GM19324 (cell line): ENCODE results near the gene VCL.

ENCODE experiments used
- ATAC-seq: cut with Tn5 transposase; IDR thresholded peaks from one replicate; pipeline ENCODE4 v1.9.1; 2021; ENCODE audit warnings: mild to moderate bottlenecking, moderate library complexity; ENCODE audit not compliant: unreplicated experiment, low FRiP score

Gene VCL

GRCh38 chr10:74067373-74068352, 69.7 kb downstream of the VCL start:
- ATAC-seq: no peak

GRCh38 chr10:74071157-74071556, 73.2 kb downstream of the VCL start:
- no peak for ATAC-seq

DNA sequence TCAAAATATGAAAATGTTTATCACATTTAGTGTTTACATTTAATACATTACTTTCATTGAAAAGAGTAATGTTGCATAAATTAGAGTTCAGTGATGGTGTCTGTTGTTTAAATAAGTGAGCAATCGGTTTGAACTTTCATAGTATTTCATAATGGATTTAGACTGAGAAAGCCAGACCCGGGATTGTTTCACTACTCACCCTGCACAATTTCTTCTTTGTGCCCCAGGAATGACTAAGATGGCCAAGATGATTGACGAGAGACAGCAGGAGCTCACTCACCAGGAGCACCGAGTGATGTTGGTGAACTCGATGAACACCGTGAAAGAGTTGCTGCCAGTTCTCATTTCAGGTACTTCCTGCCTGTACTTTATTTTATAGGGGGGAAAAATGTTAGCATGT, 74.6 kb downstream of the VCL start:
- ATAC-seq: no peak

DNA sequence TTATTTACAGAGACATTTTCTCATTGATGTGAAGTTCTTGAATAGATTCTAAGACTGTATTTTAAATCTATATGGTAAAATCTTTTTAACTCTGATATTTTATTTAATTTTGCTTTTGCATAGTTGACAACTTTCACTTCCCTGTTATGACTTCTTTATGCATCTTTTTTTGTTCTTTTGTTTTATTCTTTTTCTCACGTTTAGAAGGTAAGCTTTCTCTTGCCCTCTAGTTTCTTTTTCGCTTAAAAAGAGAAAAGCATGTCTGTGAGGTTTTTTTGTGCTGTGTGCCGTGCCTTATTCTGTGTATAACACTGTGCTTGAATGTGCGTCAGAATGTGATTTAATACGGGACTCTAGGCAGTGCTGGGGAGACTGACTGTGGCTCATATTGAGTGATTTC, 78.0 kb downstream of the VCL start:
- ATAC-seq: no peak

DNA sequence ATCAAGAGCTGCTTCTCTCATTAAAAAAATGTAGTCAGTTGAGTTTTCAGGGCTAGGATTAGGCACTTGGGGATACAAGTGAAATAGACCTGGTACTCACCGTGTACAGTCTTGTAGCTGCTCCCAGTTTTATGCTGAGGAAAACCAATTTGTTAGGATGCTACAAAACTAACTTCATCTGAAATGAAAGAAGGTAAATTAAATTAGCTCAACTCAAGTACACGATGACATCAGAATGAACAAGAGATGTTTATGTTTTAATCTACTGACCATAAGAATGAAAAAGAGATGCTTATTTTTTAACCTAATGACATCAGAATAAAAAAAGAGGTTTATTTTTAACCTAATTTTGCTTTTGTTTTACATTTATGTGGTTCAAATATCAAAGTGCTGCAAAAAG, 79.0 kb downstream of the VCL start:
- no peak for ATAC-seq

DNA sequence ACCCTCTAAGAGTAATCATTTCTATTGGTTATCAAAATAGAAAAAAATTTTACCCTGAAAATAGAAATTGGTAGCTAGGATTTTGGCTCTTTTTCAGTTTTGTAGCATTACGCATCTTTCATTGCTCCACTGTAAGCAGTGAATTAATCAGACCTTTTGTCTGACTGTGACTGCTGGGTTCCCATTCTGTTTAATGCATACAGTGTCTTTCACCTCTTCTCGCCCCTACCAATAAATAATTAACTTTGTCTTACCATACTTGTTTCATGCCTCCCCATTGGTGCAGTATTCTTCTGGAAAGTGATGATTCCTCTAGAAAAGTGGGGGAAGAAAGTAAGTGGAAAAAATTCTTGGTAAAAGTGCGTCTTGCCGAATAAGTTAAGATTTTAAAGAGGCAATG, 79.5 kb downstream of the VCL start:
- ATAC-seq: no peak

DNA sequence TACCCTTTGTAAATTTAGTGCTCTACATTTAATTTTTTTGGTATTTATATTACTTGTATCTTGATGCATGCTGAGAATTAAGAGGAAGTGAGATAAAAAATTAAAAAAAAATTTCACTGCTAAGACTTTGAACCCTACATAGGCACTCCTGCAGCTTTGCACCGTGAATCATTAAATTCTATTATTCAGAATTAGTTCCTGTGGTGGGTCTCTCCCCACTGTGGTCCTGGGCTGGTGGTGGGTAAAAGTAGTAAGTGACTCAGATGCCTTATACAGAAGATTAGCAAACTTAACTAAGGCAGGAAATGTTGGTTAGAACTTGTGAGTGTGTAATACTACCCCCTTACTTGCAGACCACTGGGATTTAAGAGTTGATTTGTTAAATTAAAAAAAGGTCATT, 80.1 kb downstream of the VCL start:
- ATAC-seq: no peak

GRCh38 chr10:74079028-74079935, 81.4 kb downstream of the VCL start:
- no peak for ATAC-seq

DNA sequence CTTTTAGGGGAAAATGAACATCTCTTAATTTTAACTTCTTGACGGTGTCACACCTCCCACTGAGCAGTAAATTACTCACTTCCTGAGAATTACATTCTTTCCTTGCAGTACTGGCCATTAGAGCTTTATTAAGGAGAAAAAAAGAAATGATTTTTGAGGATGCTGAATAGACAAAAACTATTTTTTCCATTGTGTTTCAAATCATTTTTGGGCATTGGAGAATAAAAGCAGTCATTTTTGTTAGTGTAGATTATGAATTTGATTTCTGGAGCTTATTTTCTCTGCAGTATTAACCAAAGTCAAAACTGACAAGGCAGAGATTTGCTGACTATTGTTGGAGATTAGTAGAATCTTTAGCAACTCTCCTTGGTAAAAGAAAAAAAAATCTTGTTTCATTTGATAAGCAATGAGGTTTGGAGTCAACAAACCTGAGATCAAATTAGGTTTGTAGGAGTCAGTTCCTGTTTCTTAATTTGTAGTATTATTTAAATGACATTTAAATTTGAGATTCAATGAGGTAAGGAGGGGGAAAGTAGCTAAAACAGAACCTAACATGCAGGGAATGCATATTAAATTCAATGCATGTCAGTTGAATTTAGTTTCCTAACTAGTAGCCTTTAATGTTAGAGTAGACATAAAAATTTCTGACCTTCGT, 82.1 kb downstream of the VCL start:
- ATAC-seq: no peak

GRCh38 chr10:74081192-74081803, 83.4 kb downstream of the VCL start:
- no peak for ATAC-seq

- no peak for ATAC-seq
These were observed 84.2 kb downstream of the VCL start for GRCh38 chr10:74081941-74082718.

DNA sequence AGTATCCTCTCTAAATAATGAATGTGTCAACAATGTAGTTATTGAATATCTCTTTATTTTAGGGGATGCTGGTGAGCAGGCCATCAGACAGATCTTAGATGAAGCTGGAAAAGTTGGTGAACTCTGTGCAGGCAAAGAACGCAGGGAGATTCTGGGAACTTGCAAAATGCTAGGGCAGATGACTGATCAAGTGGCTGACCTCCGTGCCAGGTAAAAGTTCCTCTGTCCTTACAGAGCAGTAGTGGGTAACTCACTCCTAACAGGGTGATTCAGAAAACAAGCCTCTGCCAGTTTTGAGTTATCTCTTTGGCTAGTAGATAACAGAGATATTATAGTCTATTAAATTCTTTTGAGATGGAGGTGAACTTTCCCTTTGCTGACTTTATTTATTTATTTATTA, 85.4 kb downstream of the VCL start:
- ATAC-seq: no peak

DNA sequence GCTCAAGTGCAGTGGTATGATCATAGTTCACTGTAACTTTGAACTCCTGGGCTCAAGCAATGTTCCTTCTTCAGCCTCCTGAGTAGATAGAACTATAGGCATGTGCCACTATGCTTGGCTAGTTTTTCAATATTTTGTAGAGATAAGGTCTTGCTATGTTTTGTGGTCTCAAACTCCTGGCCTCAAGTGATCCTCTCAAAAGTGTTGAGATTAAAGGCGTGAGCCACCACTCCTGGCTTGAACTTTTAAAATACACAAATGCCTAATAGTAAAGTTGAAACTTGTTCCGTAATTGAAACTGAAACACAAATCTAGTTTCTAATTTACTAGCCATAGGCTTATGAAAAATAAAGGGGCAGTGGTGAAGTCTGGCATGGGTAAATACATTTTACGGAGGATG, 87.0 kb downstream of the VCL start:
- peak; percentile 59 for ATAC-seq

DNA sequence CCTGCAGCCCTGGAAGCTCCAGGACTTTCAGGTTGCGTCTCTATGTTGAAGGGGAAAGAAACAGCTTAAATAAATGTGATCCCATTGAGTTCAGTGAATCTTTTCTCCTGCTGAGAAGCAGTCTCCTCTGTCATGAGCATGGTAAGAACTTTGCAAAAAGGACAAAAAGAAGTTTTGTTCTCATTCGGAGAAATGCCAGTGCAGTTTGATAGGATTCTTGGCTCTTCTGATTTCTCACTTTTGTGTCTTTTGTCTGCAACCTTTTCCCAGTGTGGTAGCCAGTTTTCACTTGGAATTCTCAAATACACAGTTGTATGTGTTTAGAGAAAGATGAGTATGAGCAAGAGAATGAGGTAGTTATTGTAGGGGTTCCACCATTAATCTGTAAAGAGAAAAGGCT, 88.4 kb downstream of the VCL start:
- ATAC-seq: no peak

- no peak for ATAC-seq
These were observed 90.8 kb downstream of the VCL start for GRCh38 chr10:74088722-74089121.

DNA sequence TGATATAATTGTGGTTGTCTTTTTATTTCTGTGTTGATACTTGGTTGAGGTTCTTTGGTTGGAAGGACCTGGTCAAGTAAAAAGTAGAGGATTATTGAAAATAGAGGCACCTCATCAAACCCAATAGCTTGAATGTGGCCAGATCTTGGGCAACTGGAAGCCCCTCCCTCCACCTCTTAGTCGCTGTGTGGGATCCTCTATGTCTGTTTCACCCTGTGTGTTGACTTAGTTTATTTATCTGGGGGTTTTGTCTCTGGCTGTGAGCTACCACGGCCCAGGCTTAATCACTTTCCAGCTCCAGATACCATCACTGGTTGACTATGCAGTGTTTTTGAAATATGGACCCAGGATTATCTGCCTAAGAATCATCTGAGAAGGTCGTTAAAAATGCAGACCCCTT, 94.5 kb downstream of the VCL start:
- ATAC-seq: no peak

DNA sequence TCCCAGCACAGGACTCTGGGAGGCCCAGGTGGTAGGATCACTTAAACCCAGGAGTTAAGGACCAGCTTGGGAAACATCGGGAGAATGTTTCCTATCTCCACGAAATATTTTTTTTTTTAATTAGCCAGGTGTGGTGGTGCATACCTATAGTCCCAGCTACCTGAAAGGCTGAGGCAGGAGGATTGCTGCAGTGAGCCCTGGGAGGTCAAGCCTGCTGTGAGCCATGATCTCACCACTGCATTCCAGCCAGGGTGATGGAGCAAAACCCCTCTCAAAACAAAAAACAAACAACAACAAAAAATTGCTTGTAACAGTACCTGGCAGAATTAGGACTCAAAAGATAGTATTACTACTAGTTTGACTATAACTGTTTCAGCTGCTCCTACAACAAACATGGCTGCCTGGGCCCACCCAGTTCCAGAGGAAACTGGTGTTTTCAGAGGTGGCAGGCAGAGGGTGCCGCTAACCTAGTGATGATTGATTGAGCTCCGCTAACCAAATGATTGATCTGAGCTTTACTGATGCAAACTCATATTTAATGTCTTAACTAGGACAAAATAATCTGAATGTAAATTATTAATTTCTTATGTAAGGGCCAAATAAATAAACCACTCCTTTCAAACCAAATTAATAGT, 95.7 kb downstream of the VCL start:
- ATAC-seq: no peak

GRCh38 chr10:74094231-74094630, 96.3 kb downstream of the VCL start:
- ATAC-seq: no peak

- no peak for ATAC-seq
These were observed 98.9 kb downstream of the VCL start for GRCh38 chr10:74096777-74097176.
